H9 (cell line): ENCODE measurements around the gene ABHD16B. TPM values are rescaled to one million over a fixed set of nuclear protein-coding genes. Genes with fewer than 3 reads are reported as not detected.

ENCODE experiments used
- DNase-seq: peaks from one replicate; pipeline ENCODE4 v3.0.0-alpha.2; 2017
- H2AFZ ChIP-seq: one replicate; pipeline ENCODE4 v1.6.1; 2013; ENCODE audit warnings: mild to moderate bottlenecking, low read length, control low read depth, moderate library complexity
- H2AK5ac ChIP-seq: 2 replicates; pipeline ENCODE4 v1.6.1; 2013; ENCODE audit warnings: low read length, control low read depth, mixed read lengths; ENCODE audit not compliant: insufficient read length
- H2BK120ac ChIP-seq: one replicate; pipeline ENCODE4 v1.6.1; 2013; ENCODE audit warnings: low read depth, mild to moderate bottlenecking, low read length, control low read depth, inconsistent platforms; ENCODE audit not compliant: poor library complexity, severe bottlenecking
- H2BK12ac ChIP-seq: 2 replicates; pipeline ENCODE4 v1.6.1; 2013; ENCODE audit warnings: low read length, control low read depth, mixed read lengths, low read depth; ENCODE audit not compliant: insufficient read length
- H2BK15ac ChIP-seq: 2 replicates; pipeline ENCODE4 v1.6.1; 2013; ENCODE audit warnings: low read depth, low read length, control low read depth
- H2BK20ac ChIP-seq: one replicate; pipeline ENCODE4 v1.6.1; 2013; ENCODE audit warnings: low read depth, mild to moderate bottlenecking, low read length, control low read depth, inconsistent platforms; ENCODE audit not compliant: poor library complexity, severe bottlenecking
- H2BK5ac ChIP-seq: 2 replicates; pipeline ENCODE4 v1.6.1; 2013; ENCODE audit warnings: low read length, control low read depth, mixed read lengths; ENCODE audit not compliant: insufficient read length
- H3K14ac ChIP-seq: 2 replicates; pipeline ENCODE4 v1.6.1; 2013; ENCODE audit warnings: low read length, control low read depth; ENCODE audit not compliant: insufficient read depth
- H3K18ac ChIP-seq: 2 replicates; pipeline ENCODE4 v1.6.1; 2013; ENCODE audit warnings: low read depth, mild to moderate bottlenecking, mixed read lengths, low read length, control low read depth; ENCODE audit not compliant: insufficient read length
- H3K23ac ChIP-seq: 2 replicates; pipeline ENCODE4 v1.6.1; 2013; ENCODE audit warnings: low read length, control low read depth, mixed read lengths, low read depth; ENCODE audit not compliant: insufficient read length
- H3K23me2 ChIP-seq: 2 replicates; pipeline ENCODE4 v1.6.1; 2013; ENCODE audit warnings: low read depth, mild to moderate bottlenecking, mixed read lengths, low read length, control low read depth; ENCODE audit not compliant: insufficient read length, poor library complexity, severe bottlenecking
- H3K27ac ChIP-seq: 2 replicates; pipeline ENCODE4 v1.5.1; 2013; ENCODE audit warnings: low read length, control low read depth, mixed read lengths, low read depth; ENCODE audit not compliant: insufficient read length
- H3K27me3 ChIP-seq: 2 replicates; pipeline ENCODE4 v1.6.1; 2013; ENCODE audit warnings: low read length, control low read depth, inconsistent platforms; ENCODE audit not compliant: insufficient read depth
- H3K4ac ChIP-seq: 2 replicates; pipeline ENCODE4 v1.6.1; 2013; ENCODE audit warnings: low read depth, mild to moderate bottlenecking, control low read depth, inconsistent platforms, low read length, moderate library complexity
- H3K4me1 ChIP-seq: 2 replicates; pipeline ENCODE4 v1.6.1; 2013; ENCODE audit warnings: low read length, control low read depth, inconsistent platforms; ENCODE audit not compliant: insufficient read depth
- H3K4me2 ChIP-seq: 2 replicates; pipeline ENCODE4 v1.6.1; 2013; ENCODE audit warnings: low read length, control low read depth, mixed read lengths; ENCODE audit not compliant: insufficient read length, insufficient read depth
- H3K56ac ChIP-seq: 2 replicates; pipeline ENCODE4 v1.6.1; 2013; ENCODE audit warnings: low read depth, mild to moderate bottlenecking, mixed read lengths, low read length, control low read depth; ENCODE audit not compliant: insufficient read length
- H3K79me1 ChIP-seq: 2 replicates; pipeline ENCODE4 v1.6.1; 2013; ENCODE audit warnings: low read depth, mild to moderate bottlenecking, moderate library complexity, low read length, control low read depth, inconsistent platforms; ENCODE audit not compliant: insufficient read depth, poor library complexity, severe bottlenecking
- H3K79me2 ChIP-seq: 2 replicates; pipeline ENCODE4 v1.6.1; 2013; ENCODE audit warnings: low read length, control low read depth, inconsistent platforms; ENCODE audit not compliant: insufficient read depth
- H3K9ac ChIP-seq: 2 replicates; pipeline ENCODE4 v1.6.1; 2013; ENCODE audit warnings: low read length, control low read depth, mixed read lengths; ENCODE audit not compliant: insufficient read length; ENCODE audit errors: extremely low read depth
- H3K9me3 ChIP-seq: one replicate; pipeline ENCODE4 v1.6.1; 2013; ENCODE audit warnings: low read depth, low read length, inconsistent platforms; ENCODE audit not compliant: control insufficient read depth
- H3T11ph ChIP-seq: one replicate; pipeline ENCODE4 v1.6.1; 2013; ENCODE audit warnings: mild to moderate bottlenecking, low read length, control low read depth, inconsistent platforms
- H4K20me1 ChIP-seq: one replicate; pipeline ENCODE4 v1.6.1; 2013; ENCODE audit not compliant: control insufficient read depth, insufficient read length, insufficient read depth
- H4K5ac ChIP-seq: 2 replicates; pipeline ENCODE4 v1.6.1; 2013; ENCODE audit warnings: low read depth, mild to moderate bottlenecking, mixed read lengths, low read length, control low read depth; ENCODE audit not compliant: insufficient read length
- H4K8ac ChIP-seq: replicated peaks from 2 replicates; pipeline ENCODE4 v1.6.1; 2013; ENCODE audit warnings: low read length, control low read depth, mixed read lengths, low read depth; ENCODE audit not compliant: insufficient read length
- H4K91ac ChIP-seq: 2 replicates; pipeline ENCODE4 v1.6.1; 2013; ENCODE audit warnings: low read depth, mild to moderate bottlenecking, moderate library complexity, mixed read lengths, low read length, control low read depth; ENCODE audit not compliant: insufficient read length
- H3K27ac Mint-ChIP-seq, 3 experiments: 2 replicates in 2 of 3; 3 replicates in 1 of 3; pipeline ENCODE4 v1.8.0; 2020 to 2021; ENCODE audit warnings: mixed read lengths in 3 of 3, mild to moderate bottlenecking in 1 of 3, moderate library complexity in 1 of 3
- H3K27me3 Mint-ChIP-seq: 2 replicates; pipeline ENCODE4 v1.8.0; 2021; ENCODE audit warnings: low read depth, mild to moderate bottlenecking, moderate library complexity, mixed read lengths
- H3K36me3 Mint-ChIP-seq, 3 experiments: 2 replicates in 2 of 3; 3 replicates in 1 of 3; pipeline ENCODE4 v1.8.0; 2020 to 2021; ENCODE audit warnings: low read depth in 3 of 3, mixed read lengths in 3 of 3; ENCODE audit not compliant: insufficient read depth in 1 of 3
- H3K4me1 Mint-ChIP-seq, 2 experiments: 2 replicates each; pipeline ENCODE4 v1.8.0; 2020; ENCODE audit warnings: mixed read lengths in 2 of 2
- H3K4me3 Mint-ChIP-seq, 2 experiments: 2 replicates in 1 of 2; 3 replicates in 1 of 2; pipeline ENCODE4 v1.8.0; 2020 to 2021; ENCODE audit warnings: mild to moderate bottlenecking in 2 of 2, mixed read lengths in 2 of 2, moderate library complexity in 1 of 2
- H3K9me3 Mint-ChIP-seq, 2 experiments: 2 replicates in 1 of 2; 3 replicates in 1 of 2; pipeline ENCODE4 v1.8.0; 2020; ENCODE audit warnings: mild to moderate bottlenecking in 2 of 2, mixed read lengths in 2 of 2, moderate library complexity in 1 of 2
- CTCF ChIP-seq: fragments of 200-600 bp; sonication (generic); conservative IDR thresholded peaks from 3 replicates; pipeline ENCODE4 v1.8.0; 2021; ENCODE audit warnings: antibody characterized with exemption, mild to moderate bottlenecking
- WGBS: extraction: QIAGEN DNeasy Blood & Tissue Kit; methylation state at CpG from one replicate; pipeline ENCODE4 v1.1.7; 2013; ENCODE audit warnings: missing lambda C conversion rate, low lambda C conversion rate, mixed read lengths; ENCODE audit not compliant: insufficient read length; ENCODE audit errors: extremely low coverage; 5-methylcytosine and 5-hydroxymethylcytosine counted together
- total RNA-seq: library from RNA; stranded (reverse); gene quantifications from 2 replicates; pipeline ENCODE4 v1.2.1, GENCODE V29; 2021

ABHD16B gene
- total RNA-seq, 1 experiment from 2014 or later, result not detected

DNA sequence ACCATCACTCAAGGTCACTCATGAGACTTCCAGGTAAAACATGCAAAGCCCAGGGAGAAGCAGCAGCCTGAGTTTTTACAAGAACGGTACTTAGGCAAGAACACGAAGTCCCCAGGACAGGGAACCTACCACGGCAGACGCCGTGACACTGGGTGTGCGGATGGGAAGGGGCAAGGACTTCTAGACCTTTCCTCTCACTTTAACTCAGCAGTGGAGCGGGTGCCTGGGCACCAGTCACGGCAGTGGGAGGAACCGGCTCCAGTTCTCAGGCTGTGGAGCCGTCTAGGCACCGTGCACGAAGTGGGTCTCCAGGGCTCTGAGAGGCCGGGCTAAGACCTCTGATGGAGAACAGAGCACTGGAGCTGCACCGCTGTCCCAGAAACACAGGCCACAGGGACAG lies 32.8 kb upstream of the ABHD16B start:
- Histone ChIP-seq H3K4me2 (no peak overlapping the region), H4K20me1 (no peaks in the 10 kb centered on the region), H4K91ac (no peak overlapping the region), H2BK5ac (no peak overlapping the region), H3K9ac (no peak overlapping the region), H4K8ac (no peak overlapping the region), H3K23me2 (peaks cover 8% of the 10 kb centered on the region), H2BK15ac (no peak overlapping the region), H3K14ac (no peak overlapping the region), H3K4me1 (peaks cover 4% of the 10 kb centered on the region; the same call in 1 of the 2 replicates), H3K79me2 (peaks cover 11% of the 10 kb centered on the region; the same call in 1 of the 2 replicates), H4K5ac (no peak overlapping the region), H3K23ac (no peak overlapping the region), H3K4ac (no peak overlapping the region), H3K27me3 (peaks cover 4% of the 10 kb centered on the region; the same call in 1 of the 2 replicates), H2AFZ (no peak overlapping the region), H2BK12ac (no peak overlapping the region), H2AK5ac (no peak overlapping the region), H2BK20ac (no peak overlapping the region), H2BK120ac (no peak overlapping the region), H3K56ac (no peak overlapping the region), H3K18ac (no peak overlapping the region), H3K27ac (no peak overlapping the region), H3K79me1 (peaks cover 4% of the 10 kb centered on the region), H3K9me3 (no peaks in the 10 kb centered on the region), H3T11ph (no peak overlapping the region)
- no peak for TF ChIP-seq CTCF
- DNase-seq, result no peak
- no CpG with 5 or more reads among the region's 14 CpGs for WGBS
- peaks cover 30% of the 10 kb centered on the region for H3K27me3 Mint-ChIP-seq
- no peak overlapping the region for H3K27ac Mint-ChIP-seq
- peaks cover 0 to 4% (median 3%) of the 10 kb centered on the region in 3 experiments; a peak in 5 of 7 replicates for H3K36me3 Mint-ChIP-seq
- H3K4me3 Mint-ChIP-seq, result peak overlapping the region; percentile 84 to 87; a peak in 3 of 5 replicates
- no peaks in the 10 kb centered on the region; a peak in 2 of 5 replicates for H3K9me3 Mint-ChIP-seq
- peaks cover 29 to 35% of the 10 kb centered on the region in 2 experiments for H3K4me1 Mint-ChIP-seq
